IMR-90 (cell line): ENCODE measurements around the gene TEAD4. TPM values are rescaled to one million over a fixed set of nuclear protein-coding genes. Genes with fewer than 3 reads are reported as not detected.
A peak's percentile ranks its signal among the peaks of the same experiment; 100 is the strongest.

ENCODE experiments used
- ATAC-seq: fragments of 200-7000 bp; cut with Tn5 transposase; 2 replicates; pipeline ENCODE4 v1.9.1; 2020; ENCODE audit warnings: low read depth, mild to moderate bottlenecking, moderate library complexity
- BruUV-seq: library from RNA; stranded (reverse); fragments of 400-500 nt; replicated peaks from 2 replicates; lab custom pipeline; 2021; lab: Mats Ljungman, UMichigan
- CTCF ChIA-PET: fragments of 300-600 bp; formaldehyde crosslinking; extraction: SDS; loops from one replicate; lab custom pipeline; 2021; ENCODE audit warnings: antibody characterized with exemption; lab: Yijun Ruan, JAX
- POLR2A ChIA-PET: fragments of 300-600 bp; sonication (Branson Sonifier 250); formaldehyde crosslinking; loops from one replicate; lab custom pipeline; 2022; ENCODE audit warnings: antibody characterized with exemption; ENCODE audit not compliant: unreplicated experiment; lab: Charles Lee
- DNase-seq: peaks from one replicate; pipeline ENCODE4 v3.0.0; 2013
- H2AFZ ChIP-seq: replicated peaks from 2 replicates; pipeline ENCODE3; 2013; ENCODE audit warnings: low read length, mild to moderate bottlenecking; ENCODE audit not compliant: poor library complexity
- H2AK5ac ChIP-seq: 2 replicates; pipeline ENCODE4 v1.6.1; 2013; ENCODE audit warnings: low read depth, low read length, inconsistent platforms
- H2AK9ac ChIP-seq: replicated peaks from 2 replicates; pipeline ENCODE3; 2013; ENCODE audit warnings: mild to moderate bottlenecking, low read depth, low read length, moderate library complexity; ENCODE audit not compliant: poor library complexity
- H2BK120ac ChIP-seq: 2 replicates; pipeline ENCODE4 v1.6.1; 2013; ENCODE audit warnings: low read depth, low read length, inconsistent platforms
- H2BK15ac ChIP-seq: 3 replicates; pipeline ENCODE4 v1.6.1; 2013; ENCODE audit warnings: low read depth, low read length, inconsistent platforms
- H2BK20ac ChIP-seq: 2 replicates; pipeline ENCODE4 v1.6.1; 2013; ENCODE audit warnings: low read depth, mild to moderate bottlenecking, inconsistent platforms, low read length, moderate library complexity
- H2BK5ac ChIP-seq: 2 replicates; pipeline ENCODE4 v1.6.1; 2013; ENCODE audit warnings: mild to moderate bottlenecking, low read depth, low read length, inconsistent platforms; ENCODE audit not compliant: poor library complexity, severe bottlenecking
- H3K14ac ChIP-seq: replicated peaks from 2 replicates; pipeline ENCODE4 v1.6.1; 2013; ENCODE audit warnings: low read depth, low read length, inconsistent platforms
- H3K18ac ChIP-seq: 2 replicates; pipeline ENCODE4 v1.6.1; 2013; ENCODE audit warnings: low read depth, low read length, control low read depth
- H3K23ac ChIP-seq: 2 replicates; pipeline ENCODE4 v1.6.1; 2013; ENCODE audit warnings: low read depth, low read length, inconsistent platforms
- H3K27ac ChIP-seq: 2 replicates; pipeline ENCODE4 v1.5.1; 2013; ENCODE audit warnings: mild to moderate bottlenecking, control low read depth, low read length; ENCODE audit not compliant: insufficient read depth
- H3K27me3 ChIP-seq: 2 replicates; pipeline ENCODE4 v1.6.1; 2013; ENCODE audit warnings: low read length; ENCODE audit not compliant: control insufficient read depth, insufficient read depth
- H3K36me3 ChIP-seq: 2 replicates; pipeline ENCODE4 v1.6.1; 2013; ENCODE audit warnings: low read length, mixed read lengths; ENCODE audit not compliant: control insufficient read depth, insufficient read depth
- H3K4ac ChIP-seq: 2 replicates; pipeline ENCODE4 v1.6.1; 2013; ENCODE audit warnings: low read depth, low read length, inconsistent platforms
- H3K4me1 ChIP-seq: 2 replicates; pipeline ENCODE4 v1.6.1; 2013; ENCODE audit warnings: low read length, mixed read lengths; ENCODE audit not compliant: control insufficient read depth, insufficient read depth
- H3K4me2 ChIP-seq: 2 replicates; pipeline ENCODE4 v1.6.1; 2013; ENCODE audit warnings: low read depth, mild to moderate bottlenecking, control low read depth, low read length, moderate library complexity
- H3K4me3 ChIP-seq: 2 replicates; pipeline ENCODE4 v1.5.1; 2013; ENCODE audit warnings: low read depth, mild to moderate bottlenecking, control low read depth, low read length, moderate library complexity; ENCODE audit not compliant: insufficient read depth
- H3K56ac ChIP-seq: 2 replicates; pipeline ENCODE4 v1.6.1; 2013; ENCODE audit warnings: low read length, inconsistent platforms; ENCODE audit not compliant: insufficient read depth; ENCODE audit errors: extremely low read depth
- H3K79me1 ChIP-seq, 2 experiments: 2 replicates each; pipeline ENCODE4 v1.6.1; 2013; ENCODE audit warnings: low read length in 2 of 2, inconsistent platforms in 1 of 2, low read depth in 1 of 2
- H3K9ac ChIP-seq: 2 replicates; pipeline ENCODE4 v1.6.1; 2013; ENCODE audit warnings: low read depth, low read length, control low read depth
- H3K9me1 ChIP-seq: 2 replicates; pipeline ENCODE4 v1.6.1; 2013; ENCODE audit warnings: low read length, inconsistent platforms; ENCODE audit not compliant: insufficient read depth
- H3K9me3 ChIP-seq: 2 replicates; pipeline ENCODE4 v1.6.1; 2013; ENCODE audit warnings: low read length; ENCODE audit not compliant: control insufficient read depth, insufficient read depth
- H4K20me1 ChIP-seq: 2 replicates; pipeline ENCODE4 v1.6.1; 2013; ENCODE audit warnings: low read length, inconsistent platforms; ENCODE audit not compliant: insufficient read depth
- H4K5ac ChIP-seq: 2 replicates; pipeline ENCODE4 v1.6.1; 2013; ENCODE audit warnings: mild to moderate bottlenecking, low read depth, low read length, control low read depth
- H4K8ac ChIP-seq, 2 experiments: 2 replicates each; pipeline ENCODE4 v1.6.1; 2013; ENCODE audit warnings: low read depth in 2 of 2, low read length in 2 of 2, control low read depth in 1 of 2, inconsistent platforms in 1 of 2
- H4K91ac ChIP-seq: 2 replicates; pipeline ENCODE4 v1.6.1; 2013; ENCODE audit warnings: low read depth, low read length, inconsistent platforms; ENCODE audit not compliant: insufficient read depth
- CHD1 ChIP-seq: IDR thresholded peaks from 2 replicates; pipeline ENCODE4 v1.6.1; 2012; ENCODE audit warnings: low read depth, low read length, improper control_type of control experiment
- MAZ ChIP-seq: IDR thresholded peaks from 2 replicates; pipeline ENCODE4 v1.6.1; 2012; ENCODE audit warnings: low read depth, mild to moderate bottlenecking, low read length, improper control_type of control experiment, moderate library complexity, borderline replicate concordance
- MXI1 ChIP-seq: IDR thresholded peaks from 2 replicates; pipeline ENCODE4 v1.6.1; 2012; ENCODE audit warnings: low read depth, mild to moderate bottlenecking, low read length, moderate library complexity, borderline replicate concordance
- RAD21 ChIP-seq: IDR thresholded peaks from 2 replicates; pipeline ENCODE4 v1.6.1; 2012; ENCODE audit warnings: low read length, improper control_type of control experiment
- RCOR1 ChIP-seq: IDR thresholded peaks from 2 replicates; pipeline ENCODE4 v1.6.1; 2012; ENCODE audit warnings: mild to moderate bottlenecking, low read length, improper control_type of control experiment; ENCODE audit not compliant: insufficient replicate concordance
- WGBS, 2 experiments: methylation state at CpG; one replicate each; pipeline versions ENCODE4 v1.1.5 to v1.1.7; 2013; ENCODE audit warnings: missing lambda C conversion rate in 2 of 2; ENCODE audit not compliant: insufficient read length in 1 of 2; ENCODE audit errors: extremely low coverage in 2 of 2; 5-methylcytosine and 5-hydroxymethylcytosine counted together
- dilution Hi-C: fragments of 300-500 bp; cut with HindIII; formaldehyde crosslinking; loops from one replicate; pipeline ENCODE4 v1.14.3; 2018; ENCODE audit warnings: low sequenced_read_pairs; ENCODE audit not compliant: unreplicated experiment
- in situ Hi-C: fragments of 300-500 bp; cut with MboI; formaldehyde crosslinking; loops from 3 replicates; pipeline ENCODE4 v1.14.3; 2019; ENCODE audit warnings: low sequenced_read_pairs, inconsistent platforms, mixed read lengths
- intact Hi-C: fragments of 100-400 bp; cut with micrococcal nuclease; formaldehyde crosslinking; loops from 2 replicates; pipeline ENCODE4 v1.10.0; 2022
- polyA plus RNA-seq, 3 experiments: library from polyadenylated mRNA; depleted of rRNA; stranded (reverse); fragments of >200 nt; gene quantifications; 2 replicates each; pipeline ENCODE4 v1.2.3, GENCODE V29; 2012; ENCODE audit warnings: low replicate concordance in 1 of 3
- total RNA-seq: library from RNA; depleted of rRNA; stranded (reverse); fragments of >200 nt; gene quantifications from 2 replicates; pipeline ENCODE4 v1.2.3, GENCODE V29; 2012
- TF ChIP-seq, protein P1 (sequence below): fragments of 150-350 bp; IDR thresholded peaks from 2 replicates; pipeline ENCODE4 v1.6.1; 2017; ENCODE audit warnings: mild to moderate bottlenecking, antibody characterized with exemption, low read length, low read depth
- TF ChIP-seq, protein P2 (sequence below): conservative IDR thresholded peaks from 2 replicates; pipeline ENCODE4 v1.5.1; 2012; ENCODE audit warnings: mild to moderate bottlenecking, low read depth, low read length, improper control_type of control experiment

TEAD4 gene
- total and polyA plus RNA-seq, 2 of the 4 experiments (the other 2 are of a cell fraction) = 8.8 to 24.9 TPM

DNA sequence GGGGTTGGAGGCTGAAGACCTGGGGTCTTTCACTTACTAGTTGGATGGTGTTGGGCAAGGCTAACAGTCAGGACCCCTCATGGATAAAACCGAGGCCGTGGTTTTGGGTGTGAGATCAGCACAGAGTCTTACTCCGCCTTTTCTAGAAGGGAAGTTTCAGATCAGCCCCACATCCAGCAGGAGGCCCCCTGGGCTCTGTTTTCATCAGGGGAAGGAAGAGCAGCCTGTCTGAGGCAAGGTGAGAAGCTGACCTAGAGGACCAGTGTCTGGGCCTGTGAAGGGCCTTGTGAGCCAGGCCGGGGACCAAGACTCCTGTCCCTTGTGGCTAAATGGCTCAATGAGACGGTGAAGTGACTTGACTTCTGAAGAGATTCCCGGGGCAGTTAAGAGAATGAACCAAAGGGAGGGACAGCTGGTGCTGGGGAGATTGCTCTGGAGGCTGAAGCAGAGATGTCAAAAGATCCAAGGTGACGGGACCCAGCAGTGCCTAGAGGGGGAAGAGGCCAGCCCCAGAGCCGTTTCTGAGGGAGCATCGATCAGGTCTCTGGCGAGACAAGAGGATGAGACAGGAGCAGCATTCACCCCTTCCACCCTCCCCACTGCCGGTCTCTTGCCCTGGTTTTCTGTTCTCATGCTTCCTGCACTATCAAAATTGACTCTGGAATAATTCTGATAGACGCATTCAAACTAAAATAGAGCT, 77.9 kb downstream of the TEAD4 start:
- H4K91ac ChIP-seq = no peak overlapping the region
- H3K4me2 ChIP-seq = no peak overlapping the region
- no peaks in the 10 kb centered on the region; a peak in 1 of 4 replicates for H3K79me1 ChIP-seq
- no peak overlapping the region for H2BK15ac ChIP-seq
- no peak overlapping the region for H4K5ac ChIP-seq
- H3K23ac ChIP-seq = no peak overlapping the region
- no peak overlapping the region for H3K18ac ChIP-seq
- no peak overlapping the region for H3K4ac ChIP-seq
- ATAC-seq (no peak), DNase-seq (no peak)
- H3K14ac ChIP-seq = no peak overlapping the region
- dilution Hi-C loops (no loop called here), in situ Hi-C loops (loop anchor here (10.0 kb wide), 1 partner anchor 182 kb away; the partner anchor contains the start of gene TEX52), intact Hi-C loops (no loop called here)
- ChIA-PET POLR2A (no interaction called here), CTCF (no interaction called here)
- H2AK9ac ChIP-seq = peak overlapping the region; percentile 57
- H2AFZ ChIP-seq = no peak overlapping the region
- no peak overlapping the region for H2AK5ac ChIP-seq
- H3K56ac ChIP-seq = no peak overlapping the region
- peaks cover 19% of the 10 kb centered on the region for H3K36me3 ChIP-seq
- H3K27me3 ChIP-seq = no peaks in the 10 kb centered on the region
- H3K9me1 ChIP-seq = no peaks in the 10 kb centered on the region
- no peak overlapping the region for H3K4me3 ChIP-seq
- H3K9ac ChIP-seq = no peak overlapping the region
- H2BK120ac ChIP-seq = no peak overlapping the region
- no peak overlapping the region for H2BK5ac ChIP-seq
- 73% methylated on average over 3 of the region's 12 CpGs; no CpG with 5 or more reads in 1 of the 2 experiments for WGBS, 2 experiments
- TF ChIP-seq RCOR1 (no peak), MAZ (no peak), CHD1 (no peak), RAD21 (no peak), MXI1 (no peak)
- TF ChIP-seq, protein P1, sequence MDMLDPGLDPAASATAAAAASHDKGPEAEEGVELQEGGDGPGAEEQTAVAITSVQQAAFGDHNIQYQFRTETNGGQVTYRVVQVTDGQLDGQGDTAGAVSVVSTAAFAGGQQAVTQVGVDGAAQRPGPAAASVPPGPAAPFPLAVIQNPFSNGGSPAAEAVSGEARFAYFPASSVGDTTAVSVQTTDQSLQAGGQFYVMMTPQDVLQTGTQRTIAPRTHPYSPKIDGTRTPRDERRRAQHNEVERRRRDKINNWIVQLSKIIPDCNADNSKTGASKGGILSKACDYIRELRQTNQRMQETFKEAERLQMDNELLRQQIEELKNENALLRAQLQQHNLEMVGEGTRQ = no peak
- TF ChIP-seq, protein P2, sequence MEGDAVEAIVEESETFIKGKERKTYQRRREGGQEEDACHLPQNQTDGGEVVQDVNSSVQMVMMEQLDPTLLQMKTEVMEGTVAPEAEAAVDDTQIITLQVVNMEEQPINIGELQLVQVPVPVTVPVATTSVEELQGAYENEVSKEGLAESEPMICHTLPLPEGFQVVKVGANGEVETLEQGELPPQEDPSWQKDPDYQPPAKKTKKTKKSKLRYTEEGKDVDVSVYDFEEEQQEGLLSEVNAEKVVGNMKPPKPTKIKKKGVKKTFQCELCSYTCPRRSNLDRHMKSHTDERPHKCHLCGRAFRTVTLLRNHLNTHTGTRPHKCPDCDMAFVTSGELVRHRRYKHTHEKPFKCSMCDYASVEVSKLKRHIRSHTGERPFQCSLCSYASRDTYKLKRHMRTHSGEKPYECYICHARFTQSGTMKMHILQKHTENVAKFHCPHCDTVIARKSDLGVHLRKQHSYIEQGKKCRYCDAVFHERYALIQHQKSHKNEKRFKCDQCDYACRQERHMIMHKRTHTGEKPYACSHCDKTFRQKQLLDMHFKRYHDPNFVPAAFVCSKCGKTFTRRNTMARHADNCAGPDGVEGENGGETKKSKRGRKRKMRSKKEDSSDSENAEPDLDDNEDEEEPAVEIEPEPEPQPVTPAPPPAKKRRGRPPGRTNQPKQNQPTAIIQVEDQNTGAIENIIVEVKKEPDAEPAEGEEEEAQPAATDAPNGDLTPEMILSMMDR = no peak
- no peak overlapping the region for H3K27ac ChIP-seq
- H2BK20ac ChIP-seq = no peak overlapping the region
- H3K9me3 ChIP-seq = no peaks in the 10 kb centered on the region
- H3K4me1 ChIP-seq = peaks cover 3% of the 10 kb centered on the region; the same call in 1 of the 2 replicates
- BruUV-seq = no TSS peak
- H4K20me1 ChIP-seq = peaks cover 3% of the 10 kb centered on the region; the same call in 1 of the 2 replicates
- H4K8ac ChIP-seq = no peak overlapping the region
